Measurements from ENCODE around the gene CD63. TPM values are rescaled to one million over a fixed set of nuclear protein-coding genes. Genes with fewer than 3 reads are reported as not detected.

Gene CD63
- polyA plus RNA-seq, 2 donors: 334 to 463 TPM

DNA sequence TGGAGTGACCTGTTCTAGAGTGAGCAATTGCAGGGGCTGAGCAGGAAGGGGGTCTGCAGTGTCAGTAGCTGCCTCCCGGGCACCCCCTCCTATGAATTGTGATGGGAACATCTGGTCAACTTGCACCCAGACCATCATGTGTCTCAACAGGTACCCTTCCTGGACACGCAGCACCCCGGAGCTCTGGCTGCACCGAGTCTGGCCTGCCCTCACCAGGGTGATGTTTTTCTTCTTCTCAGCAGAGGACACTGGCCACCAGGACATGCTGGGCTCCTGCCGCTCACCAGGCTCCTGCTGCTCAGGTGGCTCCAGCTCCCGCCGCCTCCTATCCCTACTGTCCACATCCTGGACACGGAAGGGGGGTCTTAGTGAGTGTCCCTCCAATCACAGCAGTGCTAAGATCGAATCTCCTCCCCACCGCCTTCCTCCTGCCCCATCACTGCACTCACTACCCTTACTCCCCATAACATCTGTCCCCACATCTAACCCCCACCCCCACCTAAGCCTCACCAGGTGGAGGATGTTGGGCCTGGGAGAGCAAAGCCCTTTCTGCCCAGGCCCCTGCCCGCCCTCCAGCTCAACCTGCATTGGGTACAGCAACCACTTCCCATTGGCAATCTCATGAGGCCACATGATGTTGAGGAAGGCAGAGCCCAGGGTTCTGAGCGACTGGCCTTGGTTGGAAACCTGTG is 36.0 kb downstream of the CD63 start:
- H3K4me3 ChIP-seq (ENCODE audit: low read depth in 1 of 2, low read length in 2 of 2): no peak overlapping the region
- H3K9me3 ChIP-seq (ENCODE audit: control insufficient read depth in 2 of 2, insufficient read depth in 1 of 2, low read depth in 1 of 2, low read length in 1 of 2): no peaks in the 10 kb centered on the region
- WGBS, 2 donors: 90 to 94% methylated on average over 12 of the region's 12 CpGs
- H3K27me3 ChIP-seq (ENCODE audit: control insufficient read depth in 1 of 2, insufficient read depth in 2 of 2, low read length in 2 of 2): no peaks in the 10 kb centered on the region
- H3K36me3 ChIP-seq (ENCODE audit: control insufficient read depth in 2 of 2, insufficient read depth in 2 of 2, low read length in 1 of 2): peaks cover 0 to 2% of the 10 kb centered on the region in 2 donors
- H3K4me1 ChIP-seq (ENCODE audit: control insufficient read depth in 2 of 2, insufficient read depth in 2 of 2, low read length in 1 of 2): no peaks in the 10 kb centered on the region
- H3K27ac ChIP-seq (ENCODE audit: low read depth in 2 of 2, low read length in 1 of 2): no peak overlapping the region

DNA sequence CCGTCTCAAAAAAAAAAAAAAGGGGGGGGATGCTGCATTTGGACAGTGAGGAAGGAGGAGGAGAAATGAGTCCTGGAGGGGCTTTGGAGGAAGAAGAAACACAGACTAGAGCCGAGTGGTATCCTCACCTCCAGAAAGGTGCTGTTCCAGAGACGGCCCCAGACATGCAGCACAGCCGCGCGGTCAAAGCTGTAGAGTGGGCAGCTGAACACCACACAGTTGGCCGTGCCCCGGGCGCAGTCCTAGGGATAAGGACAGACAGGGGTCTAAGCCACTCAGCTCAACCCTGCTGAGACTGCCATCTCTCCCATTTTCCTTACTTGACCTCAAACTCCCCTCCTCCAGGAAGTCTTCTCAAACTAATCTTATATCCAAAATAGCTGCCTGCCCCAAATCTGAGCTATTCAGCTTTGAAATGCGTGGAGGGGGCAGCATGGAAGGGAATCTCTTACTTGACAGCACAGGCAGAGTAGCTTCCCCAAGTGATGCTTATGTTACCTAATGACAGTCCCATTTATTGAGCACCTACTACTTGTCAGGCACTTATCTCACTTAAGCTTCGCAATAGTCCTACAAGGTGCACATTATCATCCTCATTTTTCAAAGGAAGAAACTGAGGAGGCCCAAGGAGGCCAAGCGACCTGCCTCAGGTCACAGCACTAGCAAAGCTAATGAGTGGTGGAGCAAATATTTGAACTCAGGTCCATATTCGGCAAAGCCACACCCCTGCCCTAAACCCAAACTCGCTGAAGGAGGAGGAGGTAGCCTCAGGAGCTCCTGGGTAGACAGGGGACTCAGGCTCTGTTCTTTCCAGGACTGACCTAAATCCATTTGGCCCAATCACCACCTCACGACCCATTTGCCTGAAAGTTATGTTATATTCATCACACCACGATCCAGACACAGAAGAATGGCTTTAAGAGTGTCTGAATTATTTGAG is 39.8 kb downstream of the CD63 start:
- H3K9me3 ChIP-seq (ENCODE audit: control insufficient read depth in 2 of 2, insufficient read depth in 1 of 2, low read depth in 1 of 2, low read length in 1 of 2): no peaks in the 10 kb centered on the region
- H3K27ac ChIP-seq (ENCODE audit: low read depth in 2 of 2, low read length in 1 of 2): no peak overlapping the region
- H3K36me3 ChIP-seq (ENCODE audit: control insufficient read depth in 2 of 2, insufficient read depth in 2 of 2, low read length in 1 of 2): no peaks in the 10 kb centered on the region
- H3K27me3 ChIP-seq (ENCODE audit: control insufficient read depth in 1 of 2, insufficient read depth in 2 of 2, low read length in 2 of 2): no peaks in the 10 kb centered on the region
- whole genome bisulfite sequencing, 2 donors: 87 to 90% methylated on average over 16 of the region's 16 CpGs
- no peak overlapping the region for H3K4me3 ChIP-seq (ENCODE audit: low read depth in 1 of 2, low read length in 2 of 2)
- no peaks in the 10 kb centered on the region for H3K4me1 ChIP-seq (ENCODE audit: control insufficient read depth in 2 of 2, insufficient read depth in 2 of 2, low read length in 1 of 2)

DNA sequence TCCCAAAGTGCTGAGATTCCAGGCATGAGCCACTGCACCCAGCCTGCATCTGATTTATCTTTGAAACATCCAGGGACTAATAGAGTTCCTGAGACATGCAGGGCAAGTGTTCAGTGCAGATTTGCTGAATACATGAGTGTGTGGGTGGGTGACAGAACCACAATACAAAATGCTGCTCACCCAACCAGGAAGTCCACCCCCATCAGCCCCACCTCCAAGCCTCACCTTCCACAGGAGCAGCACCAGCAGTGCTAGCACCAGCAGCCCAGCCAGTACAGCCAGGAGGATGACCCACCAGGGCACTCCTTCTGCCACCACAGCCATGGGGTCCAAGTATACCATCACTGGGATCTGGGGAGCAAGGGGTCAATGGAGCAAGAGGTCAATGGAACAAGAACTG is 41.1 kb downstream of the CD63 start:
- Histone ChIP-seq H3K4me3 (ENCODE audit: low read depth in 1 of 2, low read length in 2 of 2) (no peak overlapping the region), H3K4me1 (ENCODE audit: control insufficient read depth in 2 of 2, insufficient read depth in 2 of 2, low read length in 1 of 2) (no peaks in the 10 kb centered on the region), H3K27me3 (ENCODE audit: control insufficient read depth in 1 of 2, insufficient read depth in 2 of 2, low read length in 2 of 2) (no peaks in the 10 kb centered on the region), H3K36me3 (ENCODE audit: control insufficient read depth in 2 of 2, insufficient read depth in 2 of 2, low read length in 1 of 2) (no peaks in the 10 kb centered on the region), H3K27ac (ENCODE audit: low read depth in 2 of 2, low read length in 1 of 2) (no peak overlapping the region), H3K9me3 (ENCODE audit: control insufficient read depth in 2 of 2, insufficient read depth in 1 of 2, low read depth in 1 of 2, low read length in 1 of 2) (no peaks in the 10 kb centered on the region)

DNA sequence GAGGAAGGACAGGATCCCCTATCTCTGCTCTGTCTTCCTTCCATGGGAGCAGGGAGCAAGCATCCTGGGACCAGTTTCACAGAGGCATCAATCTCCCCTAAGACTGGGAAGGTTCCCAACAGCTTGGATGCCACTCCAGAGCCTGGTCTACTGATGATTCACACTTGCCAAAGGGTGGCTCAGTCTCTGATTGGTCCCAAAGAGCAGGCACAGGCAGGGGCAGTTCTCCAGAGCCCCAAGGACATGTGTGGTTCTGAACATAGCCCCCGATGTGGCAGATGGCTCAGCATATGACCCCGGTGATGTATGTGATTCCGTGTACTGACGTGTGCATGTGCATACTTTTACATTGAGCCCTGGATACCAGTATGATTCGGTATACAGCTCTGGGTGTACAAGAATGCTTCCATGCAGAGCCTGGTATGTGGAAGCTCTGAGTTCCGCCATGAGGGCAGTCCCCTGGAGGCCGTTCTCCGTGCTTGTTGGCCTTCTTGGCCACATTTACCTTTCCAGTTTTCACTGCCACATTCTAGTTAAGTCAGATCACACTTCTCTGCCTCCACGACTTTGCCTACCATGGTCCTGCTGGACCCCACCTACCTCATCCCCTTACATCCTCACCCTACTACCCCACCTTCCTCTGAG is 42.3 kb downstream of the CD63 start:
- no peaks in the 10 kb centered on the region for H3K36me3 ChIP-seq (ENCODE audit: control insufficient read depth in 2 of 2, insufficient read depth in 2 of 2, low read length in 1 of 2)
- H3K27ac ChIP-seq (ENCODE audit: low read depth in 2 of 2, low read length in 1 of 2): no peak overlapping the region
- peaks cover 0 to 4% of the 10 kb centered on the region in 2 donors for H3K4me1 ChIP-seq (ENCODE audit: control insufficient read depth in 2 of 2, insufficient read depth in 2 of 2, low read length in 1 of 2)
- no peaks in the 10 kb centered on the region for H3K27me3 ChIP-seq (ENCODE audit: control insufficient read depth in 1 of 2, insufficient read depth in 2 of 2, low read length in 2 of 2)
- no peaks in the 10 kb centered on the region for H3K9me3 ChIP-seq (ENCODE audit: control insufficient read depth in 2 of 2, insufficient read depth in 1 of 2, low read depth in 1 of 2, low read length in 1 of 2)
- WGBS, 2 donors: 86 to 94% methylated on average over 9 of the region's 9 CpGs
- no peak overlapping the region for H3K4me3 ChIP-seq (ENCODE audit: low read depth in 1 of 2, low read length in 2 of 2)

DNA sequence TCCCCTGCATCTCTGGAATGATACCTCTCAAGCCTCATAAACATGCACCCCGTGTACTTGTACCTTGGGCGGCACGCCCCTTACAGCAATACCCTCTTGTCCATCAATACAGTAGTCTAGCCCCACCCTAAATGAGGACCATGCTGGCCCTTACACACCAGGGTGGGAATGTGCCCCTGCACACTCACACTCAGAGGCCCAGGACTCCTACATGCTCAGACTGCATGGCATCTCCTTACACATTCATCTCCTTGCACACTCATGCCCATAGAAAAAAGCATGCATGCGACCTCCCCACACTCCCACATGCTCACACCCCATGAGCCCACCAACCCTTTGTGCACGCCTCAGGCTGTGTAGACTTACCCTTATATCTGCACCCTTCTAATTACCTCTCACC is 43.1 kb downstream of the CD63 start:
- Histone ChIP-seq H3K27ac (ENCODE audit: low read depth in 2 of 2, low read length in 1 of 2) (no peak overlapping the region), H3K4me1 (ENCODE audit: control insufficient read depth in 2 of 2, insufficient read depth in 2 of 2, low read length in 1 of 2) (peaks cover 0 to 7% of the 10 kb centered on the region in 2 donors), H3K4me3 (ENCODE audit: low read depth in 1 of 2, low read length in 2 of 2) (no peak overlapping the region), H3K9me3 (ENCODE audit: control insufficient read depth in 2 of 2, insufficient read depth in 1 of 2, low read depth in 1 of 2, low read length in 1 of 2) (no peaks in the 10 kb centered on the region), H3K36me3 (ENCODE audit: control insufficient read depth in 2 of 2, insufficient read depth in 2 of 2, low read length in 1 of 2) (no peaks in the 10 kb centered on the region), H3K27me3 (ENCODE audit: control insufficient read depth in 1 of 2, insufficient read depth in 2 of 2, low read length in 2 of 2) (no peaks in the 10 kb centered on the region)
- WGBS, 2 donors: 89 to 92% methylated on average over 5 of the region's 5 CpGs

DNA sequence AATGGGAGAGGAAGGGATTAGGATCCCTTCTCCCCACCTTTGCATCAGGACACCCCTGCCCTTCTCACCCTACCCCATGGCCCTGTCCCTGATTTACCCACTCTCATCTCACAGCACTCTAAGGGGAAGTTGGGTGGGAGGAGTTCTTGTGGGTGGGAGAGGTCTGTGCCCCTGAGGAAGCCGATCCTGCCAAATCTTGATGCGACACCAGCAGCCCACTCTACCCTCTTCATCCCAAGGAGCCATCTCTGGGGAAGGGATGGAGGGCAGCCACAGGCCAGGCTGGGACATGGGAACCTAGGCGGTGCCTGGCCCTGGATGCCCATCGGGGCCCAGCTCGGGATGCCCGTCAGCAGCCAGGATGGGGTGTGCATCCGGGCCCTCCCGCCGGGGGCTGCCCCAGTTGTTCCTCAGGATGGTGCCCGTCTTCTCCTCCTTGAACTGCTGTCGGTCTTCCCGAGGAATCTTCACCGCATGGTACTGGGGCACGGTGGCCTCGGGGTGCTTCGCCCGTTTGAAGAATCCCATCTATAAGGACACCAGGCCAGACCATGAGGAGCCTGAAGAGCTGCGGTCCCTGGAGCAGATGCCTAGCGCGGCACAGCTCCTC is 43.9 kb downstream of the CD63 start:
- H3K36me3 ChIP-seq (ENCODE audit: control insufficient read depth in 2 of 2, insufficient read depth in 2 of 2, low read length in 1 of 2): no peaks in the 10 kb centered on the region
- H3K9me3 ChIP-seq (ENCODE audit: control insufficient read depth in 2 of 2, insufficient read depth in 1 of 2, low read depth in 1 of 2, low read length in 1 of 2): no peaks in the 10 kb centered on the region
- H3K4me3 ChIP-seq (ENCODE audit: low read depth in 1 of 2, low read length in 2 of 2): no peak overlapping the region
- H3K4me1 ChIP-seq (ENCODE audit: control insufficient read depth in 2 of 2, insufficient read depth in 2 of 2, low read length in 1 of 2): peaks cover 0 to 7% of the 10 kb centered on the region in 2 donors
- H3K27ac ChIP-seq (ENCODE audit: low read depth in 2 of 2, low read length in 1 of 2): no peak overlapping the region
- no peaks in the 10 kb centered on the region for H3K27me3 ChIP-seq (ENCODE audit: control insufficient read depth in 1 of 2, insufficient read depth in 2 of 2, low read length in 2 of 2)
- WGBS, 2 donors: 94 to 95% methylated on average over 19 to 20 of the region's 20 CpGs

DNA sequence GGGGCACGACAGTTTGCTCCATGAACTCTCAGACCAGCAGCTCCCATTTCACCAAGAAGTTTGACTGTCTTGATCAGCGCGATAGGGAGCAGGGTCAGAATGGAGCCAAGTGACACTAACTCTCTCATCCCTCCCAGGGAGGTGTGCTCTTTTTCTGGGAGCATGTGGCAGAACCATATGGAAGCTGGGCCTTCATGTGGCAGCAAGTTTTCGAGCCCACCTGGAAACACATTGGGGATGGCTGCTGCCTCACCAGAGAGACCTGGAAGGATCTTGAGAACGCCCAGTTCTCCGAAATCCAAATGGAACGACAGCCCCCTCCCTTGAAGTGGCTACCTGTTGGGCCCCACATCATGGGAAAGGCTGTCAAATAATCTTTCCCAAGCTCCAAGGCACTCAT is 45.1 kb downstream of the CD63 start:
- Histone ChIP-seq H3K36me3 (ENCODE audit: control insufficient read depth in 2 of 2, insufficient read depth in 2 of 2, low read length in 1 of 2) (no peaks in the 10 kb centered on the region), H3K4me3 (ENCODE audit: low read depth in 1 of 2, low read length in 2 of 2) (no peak overlapping the region), H3K4me1 (ENCODE audit: control insufficient read depth in 2 of 2, insufficient read depth in 2 of 2, low read length in 1 of 2) (peaks cover 0 to 7% of the 10 kb centered on the region in 2 donors), H3K9me3 (ENCODE audit: control insufficient read depth in 2 of 2, insufficient read depth in 1 of 2, low read depth in 1 of 2, low read length in 1 of 2) (no peaks in the 10 kb centered on the region), H3K27ac (ENCODE audit: low read depth in 2 of 2, low read length in 1 of 2) (no peak overlapping the region), H3K27me3 (ENCODE audit: control insufficient read depth in 1 of 2, insufficient read depth in 2 of 2, low read length in 2 of 2) (no peaks in the 10 kb centered on the region)
- 91 to 94% methylated on average over 7 of the region's 7 CpGs for WGBS, 2 donors

DNA sequence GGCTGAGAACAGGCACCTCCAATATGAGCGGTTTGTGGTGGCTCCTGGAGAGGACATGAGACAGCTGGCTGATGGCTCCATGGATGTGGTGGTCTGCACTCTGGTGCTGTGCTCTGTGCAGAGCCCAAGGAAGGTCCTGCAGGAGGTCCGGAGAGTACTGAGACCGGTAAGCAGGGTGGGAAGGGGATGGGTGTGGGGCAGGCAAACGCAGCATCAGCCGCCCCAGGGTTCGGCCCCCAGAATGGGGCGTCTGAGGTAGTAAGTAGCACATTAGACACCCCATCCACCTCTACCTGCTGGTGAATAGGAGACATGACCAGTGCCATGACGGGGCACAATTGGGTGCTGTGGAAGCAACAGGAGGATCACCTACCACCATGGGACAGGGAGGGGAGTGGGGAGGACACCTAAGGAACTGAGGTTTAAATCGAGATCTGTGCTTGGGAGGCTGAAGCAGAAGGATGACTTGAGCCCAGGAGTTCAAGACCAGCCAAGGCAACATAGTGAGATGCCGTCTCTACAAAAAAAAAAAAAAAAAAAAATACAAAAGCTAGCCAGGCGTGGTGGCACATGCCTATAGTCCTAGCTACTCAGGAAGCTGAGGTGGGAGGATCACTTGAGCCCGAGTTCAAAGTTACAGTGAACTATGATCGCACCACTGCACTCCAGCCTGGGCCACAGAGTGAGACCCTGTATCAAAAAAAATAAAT is 46.6 kb downstream of the CD63 start:
- Histone ChIP-seq H3K27ac (ENCODE audit: low read depth in 2 of 2, low read length in 1 of 2) (no peak overlapping the region), H3K4me3 (ENCODE audit: low read depth in 1 of 2, low read length in 2 of 2) (no peak overlapping the region), H3K27me3 (ENCODE audit: control insufficient read depth in 1 of 2, insufficient read depth in 2 of 2, low read length in 2 of 2) (no peaks in the 10 kb centered on the region), H3K36me3 (ENCODE audit: control insufficient read depth in 2 of 2, insufficient read depth in 2 of 2, low read length in 1 of 2) (no peaks in the 10 kb centered on the region), H3K9me3 (ENCODE audit: control insufficient read depth in 2 of 2, insufficient read depth in 1 of 2, low read depth in 1 of 2, low read length in 1 of 2) (no peaks in the 10 kb centered on the region), H3K4me1 (ENCODE audit: control insufficient read depth in 2 of 2, insufficient read depth in 2 of 2, low read length in 1 of 2) (peaks cover 0 to 7% of the 10 kb centered on the region in 2 donors)
- WGBS, 2 donors: 70 to 80% methylated on average over 13 of the region's 13 CpGs
